HEK293T (cell line): Measurements from ENCODE around the gene ZNF503.

Experiments
- CTCF ChIA-PET: fragments of 350-600 bp; formaldehyde crosslinking; extraction: SDS; loops from one replicate; lab custom pipeline; 2021; ENCODE audit warnings: antibody characterized with exemption, inconsistent platforms; lab: Yijun Ruan, JAX
- POLR2A ChIA-PET: fragments of 350-600 bp; formaldehyde crosslinking; extraction: SDS; loops from one replicate; lab custom pipeline; 2020; ENCODE audit warnings: antibody characterized with exemption, inconsistent platforms; lab: Yijun Ruan, JAX
- DNase-seq: peaks from one replicate; pipeline ENCODE4 v3.0.0; 2012; ENCODE audit warnings: mixed read lengths; ENCODE audit errors: extremely low spot score
- ARNT ChIP-seq: fragments of 450-650 bp; IDR thresholded peaks from 2 replicates; pipeline ENCODE4 v1.6.1; 2017; ENCODE audit warnings: mild to moderate bottlenecking
- BHLHE40 ChIP-seq: fragments of 450-650 bp; IDR thresholded peaks from 2 replicates; pipeline ENCODE4 v1.6.1; 2016; ENCODE audit warnings: mild to moderate bottlenecking, moderate library complexity, borderline replicate concordance
- CTBP1 ChIP-seq: fragments of 450-650 bp; IDR thresholded peaks from 2 replicates; pipeline ENCODE4 v1.6.1; 2016; ENCODE audit warnings: borderline replicate concordance
- ELF4 ChIP-seq: fragments of 450-650 bp; IDR thresholded peaks from 2 replicates; pipeline ENCODE4 v1.6.1; 2017; ENCODE audit warnings: antibody characterized with exemption
- FOXA1 ChIP-seq: fragments of 450-650 bp; IDR thresholded peaks from 2 replicates; pipeline ENCODE4 v1.6.1; 2016; ENCODE audit warnings: mild to moderate bottlenecking
- FOXK2 ChIP-seq: fragments of 450-650 bp; IDR thresholded peaks from 2 replicates; pipeline ENCODE4 v1.6.1; 2016; ENCODE audit warnings: mild to moderate bottlenecking
- FOXM1 ChIP-seq: fragments of 450-650 bp; IDR thresholded peaks from 2 replicates; pipeline ENCODE4 v1.6.1; 2017; ENCODE audit warnings: mild to moderate bottlenecking, borderline replicate concordance
- HDGF ChIP-seq: fragments of 450-650 bp; IDR thresholded peaks from 2 replicates; pipeline ENCODE4 v1.6.1; 2017; ENCODE audit warnings: antibody characterized with exemption, borderline replicate concordance
- L3MBTL2 ChIP-seq: fragments of 450-650 bp; conservative IDR thresholded peaks from 2 replicates; pipeline ENCODE4 v1.6.1; 2016; ENCODE audit warnings: mild to moderate bottlenecking
- LEF1 ChIP-seq: fragments of 450-650 bp; IDR thresholded peaks from 2 replicates; pipeline ENCODE4 v1.6.1; 2017; ENCODE audit warnings: mild to moderate bottlenecking, borderline replicate concordance
- NFRKB ChIP-seq: fragments of 450-650 bp; IDR thresholded peaks from 2 replicates; pipeline ENCODE4 v1.6.1; 2016; ENCODE audit warnings: mild to moderate bottlenecking, moderate library complexity
- PKNOX1 ChIP-seq: fragments of 450-650 bp; IDR thresholded peaks from 2 replicates; pipeline ENCODE4 v1.6.1; 2016
- SP1 ChIP-seq: fragments of 450-650 bp; IDR thresholded peaks from 2 replicates; pipeline ENCODE4 v1.6.1; 2017
- SUZ12 ChIP-seq: fragments of 450-650 bp; IDR thresholded peaks from 2 replicates; pipeline ENCODE4 v1.6.1; 2016; ENCODE audit warnings: mild to moderate bottlenecking
- TARDBP ChIP-seq: fragments of 450-650 bp; IDR thresholded peaks from 2 replicates; pipeline ENCODE4 v1.6.1; 2016
- ZNF384 ChIP-seq: fragments of 450-650 bp; IDR thresholded peaks from 2 replicates; pipeline ENCODE4 v1.6.1; 2016

ZNF503 gene

GRCh38 chr10:75441196-75441595 lies 39.6 kb upstream of the ZNF503 start:
- POLR2A ChIA-PET = interaction anchor here (1.6 kb wide), 1 partner anchor 11 kb away, joined by 5 read pairs; no protein-coding TSS in a partner anchor
- DNase-seq = no peak
- CTCF ChIA-PET = interaction anchor here (0.6 kb wide), 1 partner anchor 527 kb away, joined by 4 read pairs; no protein-coding TSS in a partner anchor
- no peak for TF ChIP-seq BHLHE40
- TF ChIP-seq NFRKB = no peak
- no peak for TF ChIP-seq ELF4
- no peak for TF ChIP-seq L3MBTL2
- no peak for TF ChIP-seq PKNOX1
- no peak for TF ChIP-seq SP1
- TF ChIP-seq ZNF384 = no peak
- no peak for TF ChIP-seq ARNT
- no peak for TF ChIP-seq FOXA1
- TF ChIP-seq HDGF = no peak
- TF ChIP-seq FOXM1 = no peak
- no peak for TF ChIP-seq TARDBP
- TF ChIP-seq FOXK2 = no peak
- no peak for TF ChIP-seq LEF1
- no peak for TF ChIP-seq CTBP1
- no peak for TF ChIP-seq SUZ12

DNA sequence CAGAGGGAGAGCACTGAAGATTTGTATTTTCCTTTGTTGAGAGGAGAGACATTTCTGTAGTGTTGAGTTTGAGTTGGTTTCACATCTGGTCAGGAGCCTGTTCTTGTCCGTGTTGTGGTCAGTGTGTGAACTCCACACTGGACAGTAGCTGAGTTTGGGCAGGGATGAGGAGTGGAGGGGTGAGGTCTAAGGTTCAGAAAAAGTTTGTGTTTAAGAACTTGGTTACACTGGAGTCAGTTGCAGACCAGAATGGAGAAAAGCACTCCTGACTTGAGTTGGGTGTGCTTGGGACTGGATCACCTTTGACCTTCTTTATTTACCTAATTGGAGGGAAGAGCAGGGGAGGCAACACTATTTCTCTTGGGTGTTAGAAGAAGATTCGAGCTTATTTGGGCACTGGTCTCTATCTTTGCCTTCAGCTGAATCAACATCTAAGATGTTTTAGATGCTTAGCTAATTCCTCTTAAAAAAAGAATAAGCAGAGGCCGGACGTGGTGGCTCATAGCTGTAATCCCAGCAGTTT lies 38.8 kb upstream of the ZNF503 start:
- ChIA-PET CTCF (no interaction called here), POLR2A (interaction anchor here (1.1 kb wide), 1 partner anchor 12 kb away, joined by 4 read pairs; no protein-coding TSS in a partner anchor)
- TF ChIP-seq SP1 (no peak), ZNF384 (no peak), PKNOX1 (no peak), FOXA1 (no peak), L3MBTL2 (no peak), LEF1 (no peak), HDGF (no peak), FOXK2 (no peak), CTBP1 (no peak)
- DNase-seq = no peak

DNA sequence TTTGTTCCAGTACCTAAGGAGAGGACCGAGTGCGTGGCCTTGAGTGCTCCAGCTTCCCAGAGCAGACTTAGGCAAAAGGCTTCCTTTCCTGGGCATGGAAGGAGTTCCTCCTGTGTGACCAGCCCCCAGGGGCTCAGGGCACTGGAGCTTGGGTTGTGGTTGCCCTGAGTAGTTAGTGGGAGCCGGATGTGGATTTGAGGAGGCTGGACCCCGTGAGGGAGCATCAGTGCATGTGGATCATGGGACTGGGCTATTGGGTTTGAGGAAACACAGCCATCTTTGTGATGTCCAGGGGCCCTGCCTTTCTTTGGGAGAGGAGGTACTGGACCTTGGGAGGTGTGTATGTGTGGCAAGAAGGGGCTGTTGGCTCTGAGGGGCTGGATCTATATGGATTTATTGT lies 38.2 kb upstream of the ZNF503 start:
- TF ChIP-seq BHLHE40 (no peak), FOXM1 (no peak), L3MBTL2 (no peak), PKNOX1 (no peak), TARDBP (no peak), CTBP1 (no peak), SUZ12 (no peak), SP1 (no peak), ELF4 (no peak), FOXK2 (no peak), FOXA1 (no peak), NFRKB (no peak), ZNF384 (no peak), HDGF (no peak), ARNT (no peak), LEF1 (no peak)
- CTCF ChIA-PET = no interaction called here
- POLR2A ChIA-PET = interaction anchor here (1.1 kb wide), 1 partner anchor 11 kb away, joined by 4 read pairs; no protein-coding TSS in a partner anchor
- no peak for DNase-seq

DNA sequence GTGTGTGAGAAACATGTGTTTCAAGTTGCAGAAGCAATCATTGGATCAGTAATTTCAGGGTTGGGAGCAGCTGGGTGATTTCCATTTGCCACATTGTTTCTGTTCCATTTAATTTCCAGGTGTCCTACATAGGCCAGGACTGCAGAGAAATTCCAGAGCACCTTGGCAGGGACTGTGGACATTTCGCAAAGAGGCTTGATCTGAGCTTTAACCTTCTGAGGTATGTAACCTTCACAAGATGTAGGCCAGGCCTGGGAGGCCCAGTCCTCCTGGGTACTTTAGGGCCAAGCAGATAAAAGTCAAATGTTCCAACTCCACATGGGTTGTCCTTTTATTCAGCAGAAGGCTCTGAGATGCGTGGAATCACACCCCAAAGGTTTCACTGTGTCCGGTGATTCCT lies 36.7 kb upstream of the ZNF503 start:
- ChIA-PET POLR2A (no interaction called here), CTCF (no interaction called here)
- no peak for DNase-seq
- TF ChIP-seq L3MBTL2 (no peak), PKNOX1 (no peak), FOXA1 (no peak), BHLHE40 (no peak), LEF1 (no peak), TARDBP (no peak), ELF4 (no peak), ZNF384 (no peak), NFRKB (no peak), FOXM1 (no peak), CTBP1 (no peak), HDGF (no peak), ARNT (no peak), FOXK2 (no peak), SP1 (no peak), SUZ12 (no peak)

DNA sequence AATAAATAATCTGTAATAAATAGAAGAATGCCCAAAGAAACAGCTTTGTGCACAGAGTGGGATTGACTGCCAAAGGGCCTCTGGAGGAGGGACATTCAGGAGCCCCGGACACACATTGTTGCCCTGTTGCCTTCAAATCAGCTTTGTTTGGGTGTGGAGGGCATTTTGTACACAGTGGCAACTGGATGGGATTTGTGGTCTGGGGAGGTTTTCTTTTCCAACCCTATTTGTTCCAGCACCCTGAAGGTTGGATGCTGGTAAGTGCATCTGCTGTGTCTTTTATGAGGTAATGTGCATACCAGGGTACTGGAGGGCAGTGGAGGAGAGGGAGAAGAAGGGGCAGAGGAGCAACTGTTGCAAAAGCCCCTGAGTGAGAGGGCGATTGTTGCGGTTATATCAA lies 36.1 kb upstream of the ZNF503 start:
- POLR2A ChIA-PET = interaction anchor here (1.2 kb wide), 2 partner anchors 9 to 36 kb away, joined by 4 read pairs; partner anchors contain the start of gene ZNF503
- CTCF ChIA-PET = no interaction called here
- no peak for DNase-seq
- no peak for TF ChIP-seq SP1
- TF ChIP-seq L3MBTL2 = no peak
- TF ChIP-seq TARDBP = no peak
- TF ChIP-seq FOXM1 = no peak
- no peak for TF ChIP-seq HDGF
- TF ChIP-seq BHLHE40 = no peak
- TF ChIP-seq ELF4 = no peak
- no peak for TF ChIP-seq NFRKB
- no peak for TF ChIP-seq ZNF384
- TF ChIP-seq SUZ12 = no peak
- no peak for TF ChIP-seq CTBP1
- no peak for TF ChIP-seq FOXK2
- no peak for TF ChIP-seq PKNOX1
- TF ChIP-seq ARNT = no peak
- TF ChIP-seq LEF1 = no peak
